BJ (cell line): ENCODE data around the gene WDR70. TPM values are rescaled to one million over a fixed set of nuclear protein-coding genes. Genes with fewer than 3 reads are reported as not detected.

Experiments
- CTCF ChIA-PET: fragments of 350-600 bp; formaldehyde crosslinking; extraction: SDS; loops from one replicate; lab custom pipeline; 2021; ENCODE audit warnings: antibody characterized with exemption, inconsistent platforms; lab: Yijun Ruan, JAX
- POLR2A ChIA-PET: fragments of 300-600 bp; sonication (Branson Sonifier 250); formaldehyde crosslinking; extraction: SDS; loops from one replicate; lab custom pipeline; 2021; ENCODE audit warnings: antibody characterized with exemption; lab: Charles Lee
- DNase-seq: peaks from one replicate; pipeline ENCODE4 v3.0.0-alpha.2; 2011; ENCODE audit warnings: low read depth
- H3K27me3 ChIP-seq: 2 replicates; pipeline ENCODE4 v1.6.0; 2011; ENCODE audit warnings: low read length; ENCODE audit not compliant: control insufficient read depth, insufficient read depth
- H3K36me3 ChIP-seq: 2 replicates; pipeline ENCODE4 v1.5.1; 2011; ENCODE audit warnings: low read length; ENCODE audit not compliant: control insufficient read depth, insufficient read depth
- H3K4me3 ChIP-seq: 2 replicates; pipeline ENCODE4 v1.5.1; 2011; ENCODE audit warnings: low read depth, mild to moderate bottlenecking, control low read depth, low read length
- CTCF ChIP-seq: IDR thresholded peaks from 2 replicates; pipeline ENCODE4 v1.5.1; 2011; ENCODE audit warnings: low read depth, mild to moderate bottlenecking, control low read depth, inconsistent platforms, low read length, moderate library complexity; ENCODE audit not compliant: insufficient read depth
- polyA plus RNA-seq: library from polyadenylated mRNA; depleted of rRNA; stranded (reverse); fragments of >200 nt; gene quantifications from 2 replicates; pipeline ENCODE4 v1.2.3, GENCODE V29; 2011

Gene WDR70
- polyA plus RNA-seq, 1 experiment: 14.0 TPM

GRCh38 chr5:37601163-37601562 is 222.0 kb downstream of the WDR70 start:
- POLR2A ChIA-PET: no interaction called here
- DNase-seq: no peak
- no peaks in the 10 kb centered on the region for H3K27me3 ChIP-seq
- TF ChIP-seq CTCF: no peak
- H3K4me3 ChIP-seq: no peak overlapping the region
- CTCF ChIA-PET: no interaction called here
- no peaks in the 10 kb centered on the region for H3K36me3 ChIP-seq

DNA sequence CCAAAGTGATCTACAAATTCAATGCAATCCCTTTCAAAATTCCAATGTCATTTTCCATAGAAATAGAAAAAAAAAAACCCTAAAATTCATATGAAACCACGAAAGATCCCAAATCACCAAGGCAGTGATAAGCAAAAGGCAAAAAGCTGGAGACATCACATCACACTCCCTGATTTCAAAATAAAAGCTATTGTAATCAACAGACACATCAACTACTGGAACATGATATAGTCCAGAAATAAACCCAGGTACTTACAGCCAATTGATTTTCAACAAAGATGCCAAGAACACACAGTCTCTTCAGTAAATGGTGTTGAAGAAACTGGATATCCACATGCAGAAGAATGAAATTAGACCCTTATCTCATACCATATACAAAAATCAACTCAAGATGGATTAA is 224.0 kb downstream of the WDR70 start:
- ChIA-PET POLR2A (no interaction called here), CTCF (no interaction called here)
- no peak for TF ChIP-seq CTCF

GRCh38 chr5:37604290-37604689 is 225.2 kb downstream of the WDR70 start:
- no peaks in the 10 kb centered on the region for H3K27me3 ChIP-seq
- no peak for TF ChIP-seq CTCF
- no peaks in the 10 kb centered on the region for H3K36me3 ChIP-seq
- ChIA-PET POLR2A (no interaction called here), CTCF (interaction anchor here (0.6 to 1.2 kb wide), 3 partner anchors 8 to 120 kb away, joined by 3 read pairs; no protein-coding TSS in a partner anchor)
- no peak overlapping the region for H3K4me3 ChIP-seq
- no peak for DNase-seq

More for the DNA sequence above, 224.0 kb downstream of the WDR70 start:
- Histone ChIP-seq H3K27me3 (no peaks in the 10 kb centered on the region), H3K36me3 (no peaks in the 10 kb centered on the region), H3K4me3 (no peak overlapping the region)
- no peak for DNase-seq

DNA sequence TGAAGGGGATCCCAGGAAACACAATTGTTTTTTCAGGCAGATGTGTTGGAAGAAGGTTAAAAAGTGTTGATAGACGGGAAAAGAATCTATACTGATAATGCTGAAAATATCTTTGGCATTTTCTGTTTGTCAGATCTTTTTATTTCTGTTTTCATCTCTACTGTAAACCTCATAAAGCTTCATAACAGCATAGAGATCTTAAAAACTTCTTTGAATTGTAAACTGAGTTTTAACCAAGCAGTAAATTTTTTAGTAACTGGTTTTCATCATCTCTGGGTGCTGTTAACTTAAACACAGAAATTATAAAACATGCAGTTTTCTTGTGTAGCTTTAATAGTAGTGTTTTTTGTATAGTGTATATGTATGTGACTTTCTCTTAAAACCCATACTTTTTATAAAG is 227.0 kb downstream of the WDR70 start:
- Histone ChIP-seq H3K27me3 (no peaks in the 10 kb centered on the region), H3K4me3 (no peak overlapping the region), H3K36me3 (0 out of 2 replicates have a peak, but pooled peaks cover 1% of the 10 kb centered on the region)
- ChIA-PET POLR2A (no interaction called here), CTCF (interaction anchor here (0.5 to 1.4 kb wide), 2 partner anchors 30 to 443 kb away, joined by 3 read pairs; no protein-coding TSS in a partner anchor)
- TF ChIP-seq CTCF: no peak
- no peak for DNase-seq

- Histone ChIP-seq H3K36me3 (0 out of 2 replicates have a peak, but pooled peaks cover 1% of the 10 kb centered on the region), H3K4me3 (no peak overlapping the region), H3K27me3 (no peaks in the 10 kb centered on the region)
- no peak for DNase-seq
- POLR2A ChIA-PET: no interaction called here
- no peak for TF ChIP-seq CTCF
- CTCF ChIA-PET: no interaction called here
These were observed 227.6 kb downstream of the WDR70 start for GRCh38 chr5:37606632-37607248.
